ENCODE data around the gene RDH14. TPM values are rescaled to one million over a fixed set of nuclear protein-coding genes. Genes with fewer than 3 reads are reported as not detected.

RDH14 gene
- polyA plus RNA-seq, 1 donor: 30.6 TPM

DNA sequence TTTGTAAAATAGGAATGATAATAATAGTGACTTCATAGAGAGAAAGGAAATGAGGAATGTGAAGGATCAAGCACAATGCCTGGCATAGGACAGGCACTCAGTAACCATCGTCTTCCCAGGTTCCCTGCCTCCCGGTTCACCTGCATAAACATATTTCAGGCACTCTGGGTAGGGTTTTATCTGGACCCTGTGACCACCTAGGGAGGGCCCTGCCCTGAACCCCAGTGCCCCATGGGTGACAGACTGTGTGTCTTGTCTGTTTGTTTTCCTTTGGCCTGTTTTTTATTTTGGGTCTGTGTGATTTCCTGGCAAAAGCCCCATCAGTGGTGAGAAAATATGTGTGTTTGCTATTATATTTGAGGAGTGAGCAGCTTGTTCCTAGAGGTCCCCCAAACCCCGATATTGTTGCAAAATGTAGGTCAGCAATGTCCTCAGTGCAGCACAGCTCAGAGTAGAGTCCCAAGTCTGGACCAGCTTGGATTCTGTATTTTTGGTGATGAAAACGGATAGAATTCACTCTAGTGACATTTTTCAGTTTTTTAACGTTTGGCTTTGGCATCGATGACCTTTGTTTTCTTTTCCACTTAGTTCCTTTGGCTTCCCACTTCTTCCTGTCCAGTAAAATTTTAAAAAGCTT is 38.5 kb upstream of the RDH14 start:
- Histone ChIP-seq H3K27ac (ENCODE audit: low read length) (no peak overlapping the region), H3K36me3 (ENCODE audit: control insufficient read depth, insufficient read depth, low read length) (no peaks in the 10 kb centered on the region), H3K4me1 (ENCODE audit: control insufficient read depth, insufficient read depth, low read length) (no peaks in the 10 kb centered on the region), H3K4me3 (ENCODE audit: low read length) (no peak overlapping the region), H3K27me3 (ENCODE audit: control insufficient read depth, insufficient read depth, low read length) (no peaks in the 10 kb centered on the region), H3K9me3 (ENCODE audit: control insufficient read depth, low read depth, low read length) (no peaks in the 10 kb centered on the region)
- no peak for DNase-seq
- 84% methylated on average over 3 of the region's 6 CpGs for WGBS (ENCODE audit: insufficient coverage, low lambda C conversion rate)

- 63% methylated on average over 1 of the region's 5 CpGs for WGBS (ENCODE audit: insufficient coverage, low lambda C conversion rate)
- no peak for DNase-seq
- H3K27me3 ChIP-seq (ENCODE audit: control insufficient read depth, insufficient read depth, low read length): no peaks in the 10 kb centered on the region
- no peak overlapping the region for H3K4me3 ChIP-seq (ENCODE audit: low read length)
- no peaks in the 10 kb centered on the region for H3K36me3 ChIP-seq (ENCODE audit: control insufficient read depth, insufficient read depth, low read length)
- H3K9me3 ChIP-seq (ENCODE audit: control insufficient read depth, low read depth, low read length): no peaks in the 10 kb centered on the region
- H3K4me1 ChIP-seq (ENCODE audit: control insufficient read depth, insufficient read depth, low read length): no peaks in the 10 kb centered on the region
- H3K27ac ChIP-seq (ENCODE audit: low read length): no peak overlapping the region
These were observed 37.2 kb upstream of the RDH14 start for GRCh38 chr2:18597618-18598017.

GRCh38 chr2:18596993-18597392 is 36.5 kb upstream of the RDH14 start:
- H3K27me3 ChIP-seq (ENCODE audit: control insufficient read depth, insufficient read depth, low read length): no peaks in the 10 kb centered on the region
- WGBS (ENCODE audit: insufficient coverage, low lambda C conversion rate): no CpG with 5 or more reads among the region's 3 CpGs

GRCh38 chr2:18593496-18593895 is 33.0 kb upstream of the RDH14 start:
- H3K36me3 ChIP-seq (ENCODE audit: control insufficient read depth, insufficient read depth, low read length): no peaks in the 10 kb centered on the region
- no peak for DNase-seq
- no peak overlapping the region for H3K27ac ChIP-seq (ENCODE audit: low read length)
- WGBS (ENCODE audit: insufficient coverage, low lambda C conversion rate): 29% methylated on average over 1 of the region's 1 CpG
- H3K4me1 ChIP-seq (ENCODE audit: control insufficient read depth, insufficient read depth, low read length): no peaks in the 10 kb centered on the region
- H3K9me3 ChIP-seq (ENCODE audit: control insufficient read depth, low read depth, low read length): no peaks in the 10 kb centered on the region
- H3K27me3 ChIP-seq (ENCODE audit: control insufficient read depth, insufficient read depth, low read length): no peaks in the 10 kb centered on the region
- H3K4me3 ChIP-seq (ENCODE audit: low read length): no peak overlapping the region

More at GRCh38 chr2:18596993-18597392, 36.5 kb upstream of the RDH14 start:
- Histone ChIP-seq H3K4me3 (ENCODE audit: low read length) (no peak overlapping the region), H3K4me1 (ENCODE audit: control insufficient read depth, insufficient read depth, low read length) (no peaks in the 10 kb centered on the region), H3K27ac (ENCODE audit: low read length) (no peak overlapping the region), H3K36me3 (ENCODE audit: control insufficient read depth, insufficient read depth, low read length) (no peaks in the 10 kb centered on the region), H3K9me3 (ENCODE audit: control insufficient read depth, low read depth, low read length) (no peaks in the 10 kb centered on the region)
- DNase-seq: no peak

GRCh38 chr2:18592372-18592771 is 31.9 kb upstream of the RDH14 start:
- H3K9me3 ChIP-seq (ENCODE audit: control insufficient read depth, low read depth, low read length): no peaks in the 10 kb centered on the region
- H3K27ac ChIP-seq (ENCODE audit: low read length): no peak overlapping the region
- no peaks in the 10 kb centered on the region for H3K4me1 ChIP-seq (ENCODE audit: control insufficient read depth, insufficient read depth, low read length)
- H3K4me3 ChIP-seq (ENCODE audit: low read length): no peak overlapping the region
- no CpG with 5 or more reads among the region's 2 CpGs for WGBS (ENCODE audit: insufficient coverage, low lambda C conversion rate)
- no peak for DNase-seq
- no peaks in the 10 kb centered on the region for H3K27me3 ChIP-seq (ENCODE audit: control insufficient read depth, insufficient read depth, low read length)
- H3K36me3 ChIP-seq (ENCODE audit: control insufficient read depth, insufficient read depth, low read length): no peaks in the 10 kb centered on the region

- Histone ChIP-seq H3K9me3 (ENCODE audit: control insufficient read depth, low read depth, low read length) (peaks cover 5% of the 10 kb centered on the region), H3K4me1 (ENCODE audit: control insufficient read depth, insufficient read depth, low read length) (no peaks in the 10 kb centered on the region), H3K36me3 (ENCODE audit: control insufficient read depth, insufficient read depth, low read length) (no peaks in the 10 kb centered on the region), H3K4me3 (ENCODE audit: low read length) (no peak within 1 kb of the TSS), H3K27ac (ENCODE audit: low read length) (no peak within 1 kb of the TSS), H3K27me3 (ENCODE audit: control insufficient read depth, insufficient read depth, low read length) (no peaks in the 10 kb centered on the region)
- no peak for DNase-seq
- WGBS (ENCODE audit: insufficient coverage, low lambda C conversion rate): 83% methylated on average over 1 of the region's 1 CpG
These were observed 28.9 kb upstream of the RDH14 start, which contains the start of gene NT5C1B for GRCh38 chr2:18589354-18589753. TSS of gene NT5C1B (minus strand) at chr2:18589569. CDS start at chr2:18589468, 101 bp downstream.

- no peaks in the 10 kb centered on the region for H3K27me3 ChIP-seq (ENCODE audit: control insufficient read depth, insufficient read depth, low read length)
- H3K9me3 ChIP-seq (ENCODE audit: control insufficient read depth, low read depth, low read length): peaks cover 11% of the 10 kb centered on the region
- no peak overlapping the region for H3K4me3 ChIP-seq (ENCODE audit: low read length)
- no CpG with 5 or more reads among the region's 1 CpG for WGBS (ENCODE audit: insufficient coverage, low lambda C conversion rate)
- DNase-seq: no peak
- no peaks in the 10 kb centered on the region for H3K36me3 ChIP-seq (ENCODE audit: control insufficient read depth, insufficient read depth, low read length)
- no peak overlapping the region for H3K27ac ChIP-seq (ENCODE audit: low read length)
- H3K4me1 ChIP-seq (ENCODE audit: control insufficient read depth, insufficient read depth, low read length): no peaks in the 10 kb centered on the region
These were observed 28.3 kb upstream of the RDH14 start for GRCh38 chr2:18588802-18589201.

- Histone ChIP-seq H3K36me3 (ENCODE audit: control insufficient read depth, insufficient read depth, low read length) (no peaks in the 10 kb centered on the region), H3K27ac (ENCODE audit: low read length) (no peak overlapping the region), H3K27me3 (ENCODE audit: control insufficient read depth, insufficient read depth, low read length) (no peaks in the 10 kb centered on the region), H3K4me3 (ENCODE audit: low read length) (no peak overlapping the region), H3K4me1 (ENCODE audit: control insufficient read depth, insufficient read depth, low read length) (no peaks in the 10 kb centered on the region), H3K9me3 (ENCODE audit: control insufficient read depth, low read depth, low read length) (peaks cover 12% of the 10 kb centered on the region)
- 100% methylated on average over 1 of the region's 1 CpG for WGBS (ENCODE audit: insufficient coverage, low lambda C conversion rate)
- DNase-seq: no peak
These were observed 27.6 kb upstream of the RDH14 start for GRCh38 chr2:18588049-18588448.

DNA sequence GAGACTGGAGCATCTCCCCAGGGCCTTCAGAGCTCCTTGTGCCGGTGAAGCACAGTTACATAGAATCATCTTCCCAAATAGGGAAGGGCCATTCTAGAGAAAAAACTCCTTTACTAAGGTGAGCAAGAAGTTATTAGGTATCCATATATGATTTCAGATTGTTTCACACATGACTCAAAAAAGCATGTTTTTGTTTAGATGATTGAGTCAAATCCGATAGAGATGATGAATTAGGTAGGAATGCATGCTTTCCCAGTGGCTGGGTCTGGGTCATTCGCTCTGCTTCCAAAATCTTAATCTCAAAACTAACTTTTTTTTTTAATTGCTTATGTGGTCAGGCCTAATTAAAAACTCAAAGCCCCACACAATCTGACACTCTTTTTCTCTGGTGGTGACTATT is 25.1 kb upstream of the RDH14 start:
- no peak overlapping the region for H3K4me3 ChIP-seq (ENCODE audit: low read length)
- DNase-seq: no peak
- WGBS (ENCODE audit: insufficient coverage, low lambda C conversion rate): no CpG with 5 or more reads among the region's 3 CpGs
- H3K4me1 ChIP-seq (ENCODE audit: control insufficient read depth, insufficient read depth, low read length): no peaks in the 10 kb centered on the region
- no peak overlapping the region for H3K27ac ChIP-seq (ENCODE audit: low read length)
- peaks cover 12% of the 10 kb centered on the region for H3K9me3 ChIP-seq (ENCODE audit: control insufficient read depth, low read depth, low read length)
- no peaks in the 10 kb centered on the region for H3K27me3 ChIP-seq (ENCODE audit: control insufficient read depth, insufficient read depth, low read length)
- H3K36me3 ChIP-seq (ENCODE audit: control insufficient read depth, insufficient read depth, low read length): no peaks in the 10 kb centered on the region

- DNase-seq: no peak
- Histone ChIP-seq H3K9me3 (ENCODE audit: control insufficient read depth, low read depth, low read length) (peaks cover 12% of the 10 kb centered on the region), H3K36me3 (ENCODE audit: control insufficient read depth, insufficient read depth, low read length) (no peaks in the 10 kb centered on the region), H3K27me3 (ENCODE audit: control insufficient read depth, insufficient read depth, low read length) (no peaks in the 10 kb centered on the region), H3K4me1 (ENCODE audit: control insufficient read depth, insufficient read depth, low read length) (no peaks in the 10 kb centered on the region), H3K4me3 (ENCODE audit: low read length) (no peak overlapping the region), H3K27ac (ENCODE audit: low read length) (no peak overlapping the region)
- WGBS (ENCODE audit: insufficient coverage, low lambda C conversion rate): no CpG with 5 or more reads among the region's 32 CpGs
These were observed 24.1 kb upstream of the RDH14 start for GRCh38 chr2:18584608-18584954.

DNA sequence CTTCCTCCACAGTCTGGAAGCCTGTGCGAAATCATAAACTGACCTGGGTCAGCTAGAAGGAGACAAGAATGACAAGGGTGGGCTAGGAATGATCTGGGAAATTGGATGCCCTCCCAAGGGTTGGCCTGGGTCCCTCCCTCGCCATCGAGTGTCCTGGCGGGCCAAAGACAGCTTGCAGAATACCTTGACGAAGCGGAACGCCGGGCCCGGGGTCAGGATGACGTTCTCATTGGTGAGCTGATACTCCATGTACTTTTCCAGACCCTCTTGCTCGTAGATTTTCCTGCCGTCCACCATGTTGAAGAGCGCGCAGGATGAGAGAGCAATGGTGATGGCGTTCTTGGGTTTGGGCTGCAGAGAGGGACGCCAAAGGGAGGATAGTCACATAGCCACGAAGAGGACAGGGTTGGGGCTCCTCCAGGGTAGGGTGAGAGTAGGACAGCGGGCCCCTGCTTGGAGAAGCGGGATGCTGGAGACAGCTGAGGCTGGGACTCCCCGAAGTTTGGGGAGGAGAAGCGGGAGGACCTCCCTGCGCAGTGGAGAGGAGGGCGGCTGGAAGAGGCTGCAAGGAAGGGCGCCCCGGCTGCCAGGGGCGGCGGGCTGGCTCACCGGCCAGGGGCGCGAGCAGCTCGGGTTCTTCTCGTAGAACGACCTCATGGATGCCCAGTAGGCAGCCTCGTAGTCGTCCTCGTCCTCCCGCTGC is 23.6 kb upstream of the RDH14 start:
- no peaks in the 10 kb centered on the region for H3K27me3 ChIP-seq (ENCODE audit: control insufficient read depth, insufficient read depth, low read length)
- H3K4me1 ChIP-seq (ENCODE audit: control insufficient read depth, insufficient read depth, low read length): no peaks in the 10 kb centered on the region
- no peak overlapping the region for H3K4me3 ChIP-seq (ENCODE audit: low read length)
- H3K27ac ChIP-seq (ENCODE audit: low read length): no peak overlapping the region
- peaks cover 12% of the 10 kb centered on the region for H3K9me3 ChIP-seq (ENCODE audit: control insufficient read depth, low read depth, low read length)
- H3K36me3 ChIP-seq (ENCODE audit: control insufficient read depth, insufficient read depth, low read length): no peaks in the 10 kb centered on the region
- DNase-seq: no peak
- no CpG with 5 or more reads among the region's 37 CpGs for WGBS (ENCODE audit: insufficient coverage, low lambda C conversion rate)

Measured in large intestine (tissue), 3 donors.